ENCODE results near the gene PCYOX1L.

PCYOX1L gene

DNA sequence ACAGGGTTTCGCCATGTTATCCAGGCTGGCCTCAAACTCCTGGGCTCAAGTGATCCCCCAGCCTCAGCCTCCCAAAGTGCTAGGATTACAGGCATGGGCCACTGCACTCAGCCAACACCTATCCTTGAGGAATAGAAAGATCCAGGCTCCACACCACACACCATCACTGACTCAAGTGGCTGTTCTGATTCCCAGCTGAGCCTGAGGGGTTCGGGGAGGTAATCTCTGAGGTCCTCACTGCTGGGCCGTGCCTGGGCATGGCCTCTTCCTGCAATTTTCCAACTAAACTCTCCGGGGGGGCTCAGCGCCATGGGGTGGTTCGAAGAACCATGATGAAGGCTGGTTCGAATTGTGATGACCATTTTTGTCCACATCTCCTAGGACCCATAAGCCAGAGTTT, 52.2 kb downstream of the PCYOX1L start:
- DNase-seq, result no peak

DNA sequence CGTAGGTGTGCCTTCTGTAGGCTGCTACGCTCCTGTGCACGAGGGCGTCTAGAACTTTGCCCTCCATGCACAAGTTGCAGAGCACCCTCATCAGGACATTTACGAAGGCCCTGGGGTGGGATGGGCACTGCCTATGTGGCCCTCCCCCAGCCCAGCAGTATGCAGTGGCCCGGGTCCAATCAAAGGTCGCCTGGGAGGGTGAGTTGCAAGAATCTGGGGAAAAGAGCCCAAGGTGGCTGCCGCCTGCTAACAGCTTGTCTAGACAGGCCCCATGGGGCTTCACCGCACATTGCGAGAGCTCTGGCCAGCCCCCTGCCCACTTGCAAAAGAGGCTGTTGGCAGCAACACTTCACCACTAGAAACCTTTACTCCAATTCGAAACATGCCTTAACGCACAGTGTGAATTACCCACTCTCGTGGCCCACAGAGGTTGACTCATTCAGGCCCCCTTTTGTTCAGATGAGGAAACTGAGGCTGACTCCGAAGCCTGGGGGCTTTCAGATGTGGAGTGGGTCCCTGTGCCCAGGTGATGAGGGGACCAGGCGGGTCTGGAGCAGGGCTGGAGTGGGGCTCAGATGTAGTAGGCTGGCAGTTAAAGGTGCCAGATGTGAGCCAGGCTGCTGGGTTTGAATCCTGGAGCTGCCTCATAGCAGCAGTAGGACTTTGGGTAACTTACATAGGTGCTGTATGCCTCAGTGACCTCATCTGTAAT, 53.0 kb downstream of the PCYOX1L start:
- no peak for DNase-seq

DNA sequence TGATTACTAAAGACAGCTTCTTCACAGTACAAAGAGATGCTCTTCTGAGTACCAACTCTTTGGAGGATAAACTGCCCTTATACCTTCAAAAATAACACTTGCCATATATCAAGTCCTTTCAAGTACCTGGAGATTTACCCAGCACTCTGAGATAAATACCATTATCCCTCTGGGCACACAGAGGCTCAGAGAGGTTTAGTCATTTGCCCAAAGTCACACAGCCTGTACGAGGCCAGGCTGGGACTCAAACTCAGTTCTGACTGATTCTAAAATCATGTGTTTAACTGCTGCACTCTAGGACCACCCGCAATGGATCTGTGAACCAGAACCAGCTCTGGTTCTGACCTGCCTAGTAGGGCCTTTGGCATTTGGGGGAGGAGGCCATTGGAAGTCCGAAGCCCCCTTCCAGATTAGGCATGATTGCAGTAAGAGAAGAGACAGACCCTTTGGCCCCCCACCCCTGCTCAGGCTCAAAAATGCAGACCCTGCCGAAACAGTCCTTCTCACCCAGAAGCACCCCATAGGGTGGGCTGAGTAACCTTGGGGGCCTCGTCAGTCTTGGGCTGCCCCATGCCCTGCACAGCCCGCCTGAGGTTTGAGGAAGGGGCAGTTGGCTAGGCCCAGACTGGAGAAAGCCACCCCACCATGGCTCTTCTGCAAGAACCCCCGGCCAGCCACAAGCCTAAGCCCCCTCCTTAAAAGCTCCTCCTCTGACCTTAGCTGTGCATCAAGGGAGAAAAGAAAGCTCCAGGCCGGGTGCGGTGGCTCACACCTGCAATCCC, 54.1 kb downstream of the PCYOX1L start:
- DNase-seq, result no peak

DNA sequence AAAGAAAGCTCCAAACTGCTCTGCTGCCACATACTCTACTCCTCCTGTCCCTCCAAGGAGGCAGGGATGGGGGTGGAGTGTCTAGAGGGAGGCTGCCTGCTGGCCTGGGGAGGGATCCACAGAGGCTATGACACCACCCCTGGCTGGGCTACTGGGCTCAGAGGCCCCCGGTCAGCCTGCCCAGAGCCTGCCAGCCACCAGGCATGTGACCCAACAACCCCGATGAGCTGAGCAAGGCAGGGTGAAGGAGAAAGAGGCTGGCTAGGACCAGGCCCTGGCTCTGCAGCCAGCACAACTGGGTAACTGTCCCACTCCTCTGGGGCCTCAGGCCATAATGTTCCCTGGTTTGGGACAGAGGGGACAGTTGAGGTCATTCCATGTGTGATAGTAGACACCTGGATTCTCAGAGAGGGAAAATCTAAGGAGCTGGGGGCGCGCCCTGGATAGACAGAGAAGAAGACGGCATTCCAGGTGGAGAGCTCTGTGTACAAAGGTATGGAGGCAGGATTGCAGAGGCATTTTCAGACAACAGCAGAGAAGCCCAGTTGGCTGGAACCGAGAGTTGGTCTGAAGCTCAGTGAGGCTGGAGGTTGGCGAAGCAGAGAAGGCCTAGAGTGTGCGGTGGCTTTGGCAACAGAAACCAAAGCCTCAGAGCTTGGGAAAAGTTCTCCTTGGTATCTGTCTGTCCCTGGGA, 55.1 kb downstream of the PCYOX1L start:
- DNase-seq, result no peak

DNA sequence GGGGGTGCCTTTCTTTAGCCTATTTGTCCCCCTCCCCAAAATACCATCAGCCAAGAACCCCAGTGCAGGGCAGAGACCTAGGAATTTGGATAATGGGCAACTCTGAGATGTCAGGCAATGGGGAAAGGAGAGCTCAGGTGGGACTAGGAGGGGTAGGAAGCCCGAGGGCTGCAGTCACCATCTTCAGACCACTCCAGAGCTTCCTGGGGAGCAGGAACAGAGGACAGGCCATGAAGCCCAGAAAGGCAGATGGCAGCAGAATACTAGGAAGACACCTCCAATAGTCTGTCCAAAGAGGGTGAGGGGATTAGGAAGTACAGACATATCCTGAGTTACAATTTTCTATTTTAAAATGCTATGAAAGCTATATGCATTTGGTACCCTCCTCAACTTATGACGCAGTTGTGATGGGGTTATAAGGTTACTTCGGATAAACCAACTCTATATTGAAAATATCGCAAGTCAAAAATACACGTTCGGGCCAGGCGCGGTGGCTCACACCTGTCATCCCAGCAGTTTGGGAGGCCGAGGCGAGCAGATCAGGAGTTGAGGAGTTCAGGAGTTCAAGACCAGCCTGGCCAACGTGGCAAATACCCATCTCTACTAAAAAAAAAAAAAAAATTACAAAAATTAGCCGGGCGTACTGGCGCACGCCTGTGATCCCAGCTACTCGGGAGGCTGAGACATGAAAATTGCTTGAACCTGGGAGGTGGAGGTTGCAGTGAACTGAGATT, 55.8 kb downstream of the PCYOX1L start:
- DNase-seq, result no peak

DNA sequence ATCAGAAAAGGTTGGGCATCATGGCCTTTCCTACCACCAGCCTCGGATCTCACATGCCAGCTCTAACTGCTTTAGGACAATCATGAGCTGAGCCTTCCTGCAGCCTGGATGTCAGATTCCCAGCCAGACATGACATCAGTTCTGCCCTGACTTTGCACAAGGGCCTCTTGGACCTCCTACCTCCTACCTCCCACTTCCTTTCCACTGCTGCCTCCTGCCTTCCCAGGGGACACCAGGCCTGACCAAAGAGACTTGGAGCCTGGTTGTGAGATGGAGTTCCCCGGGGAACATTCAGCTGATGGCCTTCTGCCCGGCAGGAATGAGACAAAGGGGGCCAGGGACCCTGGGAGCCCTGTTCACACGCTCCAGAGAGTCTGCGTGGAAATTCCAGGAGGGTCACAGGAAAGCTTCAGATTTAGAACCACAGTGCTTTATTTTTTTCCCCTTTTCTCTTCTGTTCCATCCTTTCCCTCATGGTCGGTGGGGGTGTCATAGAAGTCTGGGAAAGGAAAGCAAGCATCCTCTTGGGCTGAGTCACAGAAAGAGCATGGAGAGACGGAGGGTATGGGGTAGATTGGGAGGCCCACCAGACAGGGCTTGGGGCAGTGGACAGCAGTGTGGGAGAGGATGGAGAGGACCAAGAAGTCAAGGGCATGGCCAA, 56.7 kb downstream of the PCYOX1L start:
- no peak for DNase-seq

DNA sequence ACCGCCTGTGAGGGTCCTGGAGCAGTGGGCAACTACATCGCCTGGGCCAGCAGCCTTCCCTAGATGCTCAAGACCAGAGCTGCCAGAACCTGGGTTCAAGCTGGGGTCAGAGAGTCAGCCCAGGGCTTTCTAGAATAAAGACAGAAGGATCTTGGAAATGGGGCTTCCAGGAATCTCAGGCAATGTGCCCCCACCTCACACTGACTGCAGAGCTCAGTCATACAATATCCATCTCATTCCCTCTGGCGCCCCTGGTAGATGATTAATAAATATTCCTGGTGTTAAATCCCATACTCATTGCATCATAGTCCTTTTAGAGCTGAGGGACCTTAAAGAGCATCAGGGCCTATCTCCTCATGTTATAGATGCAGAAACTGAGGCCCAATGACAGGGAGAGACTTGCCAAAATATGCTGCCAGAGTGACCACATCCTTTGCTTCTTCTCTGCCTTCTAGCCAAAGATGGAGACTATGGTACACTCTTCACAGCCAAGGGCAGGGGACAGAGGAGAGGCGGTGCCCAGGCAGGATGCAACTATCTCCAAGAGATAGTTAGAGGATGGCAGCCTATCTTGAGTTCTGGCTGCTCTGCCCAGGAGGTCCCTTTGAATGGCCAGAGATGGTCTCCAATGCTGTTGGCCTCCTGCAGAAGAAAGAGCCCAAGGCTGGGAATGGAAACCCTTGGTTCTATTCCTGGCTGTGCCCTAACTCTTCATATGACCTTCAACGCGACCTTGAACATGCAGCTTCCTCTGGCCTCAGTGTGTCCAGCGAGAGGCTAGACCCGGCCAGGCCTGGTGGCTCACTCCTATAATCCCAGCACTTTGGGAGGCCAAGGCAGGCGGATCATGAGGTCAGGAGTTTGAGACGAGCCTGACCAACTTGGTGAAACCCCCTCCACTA, 57.5 kb downstream of the PCYOX1L start:
- no peak for DNase-seq

DNA sequence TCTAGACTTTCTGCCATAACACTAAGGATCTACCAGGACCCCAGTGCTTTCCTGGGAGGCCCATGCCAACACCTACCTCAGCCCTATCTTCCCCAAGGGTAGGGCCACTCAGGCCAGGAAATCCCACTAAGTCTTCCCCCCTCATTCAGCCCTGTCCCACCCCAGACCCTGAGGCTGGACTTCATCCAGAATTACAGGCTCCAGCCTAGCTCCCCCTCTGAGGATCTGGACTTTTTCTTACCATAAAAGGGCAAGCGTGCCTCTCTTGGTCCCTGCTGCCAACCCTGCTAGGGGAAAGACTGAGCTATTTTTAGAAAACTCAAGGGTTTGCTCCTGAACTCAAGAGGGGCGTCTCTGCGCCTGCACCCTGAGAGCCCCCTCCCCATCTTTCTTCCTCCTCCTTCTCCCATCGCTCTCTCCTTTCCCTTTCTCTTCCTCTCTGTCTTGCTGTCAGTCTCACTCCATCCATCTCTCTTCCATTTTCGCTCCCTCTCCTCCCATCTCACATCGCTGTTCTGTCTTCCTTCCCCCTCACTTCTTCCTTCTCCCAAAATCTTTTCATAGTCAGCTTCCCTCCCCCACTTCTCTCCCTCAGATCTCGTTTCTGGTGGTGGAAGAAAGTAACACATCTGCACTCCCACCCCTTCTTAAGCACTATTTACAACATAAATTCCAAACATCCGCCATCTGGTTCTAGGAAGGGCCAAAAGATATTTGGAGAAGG, 59.3 kb downstream of the PCYOX1L start:
- no peak for DNase-seq

DNA sequence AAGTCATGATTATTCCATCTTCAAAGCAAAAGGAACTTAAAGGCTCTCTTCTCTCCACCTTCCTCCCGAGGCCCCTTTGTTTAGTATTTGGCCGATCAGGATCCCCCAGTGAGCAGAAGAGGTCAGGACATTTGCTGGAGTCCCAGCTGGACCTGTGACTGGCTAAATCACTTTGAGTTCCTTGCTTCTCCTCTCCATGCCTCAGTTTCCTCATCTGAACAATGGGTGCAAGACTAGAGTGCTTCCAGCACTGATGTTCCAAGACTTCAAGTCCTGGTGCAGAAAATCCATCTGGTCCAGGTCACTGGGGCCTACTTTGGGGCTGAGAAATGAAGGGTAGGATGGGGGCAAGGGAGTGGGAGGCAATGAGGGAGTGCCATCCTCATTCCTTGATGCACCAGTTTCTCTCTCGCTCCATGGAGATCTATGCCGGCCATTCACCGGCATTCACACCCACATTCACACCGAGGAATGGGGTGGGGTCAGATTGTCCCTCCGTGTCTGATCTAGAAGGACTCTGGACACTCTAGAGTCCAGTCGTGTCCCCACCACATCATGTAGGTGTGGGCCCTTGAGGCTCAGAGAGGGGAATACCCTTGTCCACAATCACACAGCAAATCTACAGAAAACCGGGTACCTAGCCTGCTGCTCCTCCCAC, 60.0 kb downstream of the PCYOX1L start:
- no peak for DNase-seq

DNA sequence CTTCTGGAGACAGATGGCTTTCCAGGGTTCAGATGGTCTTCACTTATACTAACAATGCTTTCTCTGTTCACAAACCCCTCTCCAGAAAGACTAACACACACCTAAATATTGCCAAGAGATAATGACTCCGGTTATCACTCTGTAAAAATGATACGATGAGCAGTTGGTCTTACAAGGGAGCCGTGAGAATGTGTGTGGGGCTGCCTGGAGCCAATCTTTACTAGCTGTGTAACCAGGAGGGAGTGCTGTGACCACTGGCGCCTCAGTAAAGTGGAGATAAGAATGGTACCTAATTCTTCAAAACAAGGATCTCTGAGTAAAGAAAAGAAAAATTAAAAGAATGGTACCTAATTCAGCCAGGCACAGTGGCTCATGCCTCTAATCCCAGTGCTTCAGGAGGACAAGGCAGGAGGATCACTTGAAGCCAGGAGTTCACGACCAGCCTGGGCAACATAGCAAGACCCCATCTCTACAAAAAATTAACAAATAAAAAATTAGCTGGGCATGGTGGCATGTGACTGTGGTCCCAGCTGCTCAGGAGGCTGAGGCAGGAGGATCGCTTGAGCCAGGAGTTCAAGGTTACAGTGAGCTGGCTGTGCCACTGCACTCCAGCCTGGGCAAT, 61.2 kb downstream of the PCYOX1L start:
- no peak for DNase-seq

All from activated CD4-positive, alpha-beta T cell treated with anti-CD3 and anti-CD28 coated beads, Interleukin-2, amount 50 U/mL, for 16 hours (primary cell).